Activated T-cell treated with anti-CD3 and anti-CD28 coated beads, Interleukin-2, amount 50 U/mL, for 24 hours (primary cell): ENCODE results near the gene CBARP.

Experiments
- DNase-seq: peaks from one replicate; pipeline ENCODE4 v3.0.0-alpha.2; 2020
- H3K27ac Mint-ChIP-seq: 2 replicates; pipeline ENCODE4 v1.8.0; 2020; ENCODE audit warnings: mild to moderate bottlenecking, mixed read lengths
- H3K27me3 Mint-ChIP-seq: 2 replicates; pipeline ENCODE4 v1.8.0; 2020; ENCODE audit warnings: mixed read lengths
- H3K36me3 Mint-ChIP-seq: 2 replicates; pipeline ENCODE4 v1.8.0; 2020; ENCODE audit warnings: low read depth, mixed read lengths
- H3K4me1 Mint-ChIP-seq: 2 replicates; pipeline ENCODE4 v1.8.0; 2020; ENCODE audit warnings: low read depth, mixed read lengths
- H3K4me3 Mint-ChIP-seq: 2 replicates; pipeline ENCODE4 v1.8.0; 2020; ENCODE audit warnings: mild to moderate bottlenecking, moderate library complexity, mixed read lengths
- H3K9me3 Mint-ChIP-seq: 2 replicates; pipeline ENCODE4 v1.8.0; 2020; ENCODE audit warnings: mixed read lengths

CBARP gene

DNA sequence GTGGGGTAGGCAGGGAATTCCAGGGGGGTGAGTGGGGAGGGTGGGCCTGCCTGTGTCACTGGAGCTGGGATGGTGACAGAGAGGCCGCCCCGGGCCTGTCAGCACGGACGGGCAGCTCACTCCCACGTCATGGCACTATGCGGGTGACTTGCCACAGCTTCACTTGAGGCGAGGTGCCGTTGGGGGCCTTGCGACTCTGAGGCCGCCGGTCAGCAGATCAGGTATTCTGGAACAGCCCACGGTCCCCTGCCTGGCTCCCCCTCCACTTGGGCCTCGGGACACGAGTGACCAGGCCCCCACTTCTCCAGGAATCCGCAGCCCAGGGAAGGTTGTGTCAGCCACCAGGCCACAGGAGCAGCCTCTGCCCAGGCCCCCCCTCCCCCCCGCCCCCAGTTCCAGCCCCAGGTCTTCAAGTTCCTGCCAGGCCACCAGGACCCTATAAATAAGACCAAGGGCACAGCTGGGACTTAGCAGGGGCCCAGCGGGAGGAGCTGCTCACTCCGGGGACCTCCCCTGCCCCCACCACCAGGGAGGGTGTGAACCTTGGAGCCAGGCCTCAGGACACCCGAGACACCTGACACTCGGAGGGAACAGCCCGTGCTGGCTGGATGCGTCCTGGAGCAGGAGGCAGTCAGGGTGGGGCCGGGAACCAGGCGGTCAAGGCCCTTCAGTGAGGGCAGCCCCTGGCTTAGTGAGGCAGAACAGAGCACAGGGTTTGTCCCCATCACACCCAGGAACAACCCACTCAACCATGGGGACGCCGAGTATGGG lies 7.9 kb upstream of the CBARP start:
- peak; percentile 42 for DNase-seq
- peaks cover 41% of the 10 kb centered on the region for H3K36me3 Mint-ChIP-seq
- peaks cover 41% of the 10 kb centered on the region for H3K4me1 Mint-ChIP-seq
- peak overlapping the region; percentile 14 for H3K27ac Mint-ChIP-seq
- H3K9me3 Mint-ChIP-seq: no peaks in the 10 kb centered on the region
- H3K27me3 Mint-ChIP-seq: no peaks in the 10 kb centered on the region
- H3K4me3 Mint-ChIP-seq: no peak overlapping the region

DNA sequence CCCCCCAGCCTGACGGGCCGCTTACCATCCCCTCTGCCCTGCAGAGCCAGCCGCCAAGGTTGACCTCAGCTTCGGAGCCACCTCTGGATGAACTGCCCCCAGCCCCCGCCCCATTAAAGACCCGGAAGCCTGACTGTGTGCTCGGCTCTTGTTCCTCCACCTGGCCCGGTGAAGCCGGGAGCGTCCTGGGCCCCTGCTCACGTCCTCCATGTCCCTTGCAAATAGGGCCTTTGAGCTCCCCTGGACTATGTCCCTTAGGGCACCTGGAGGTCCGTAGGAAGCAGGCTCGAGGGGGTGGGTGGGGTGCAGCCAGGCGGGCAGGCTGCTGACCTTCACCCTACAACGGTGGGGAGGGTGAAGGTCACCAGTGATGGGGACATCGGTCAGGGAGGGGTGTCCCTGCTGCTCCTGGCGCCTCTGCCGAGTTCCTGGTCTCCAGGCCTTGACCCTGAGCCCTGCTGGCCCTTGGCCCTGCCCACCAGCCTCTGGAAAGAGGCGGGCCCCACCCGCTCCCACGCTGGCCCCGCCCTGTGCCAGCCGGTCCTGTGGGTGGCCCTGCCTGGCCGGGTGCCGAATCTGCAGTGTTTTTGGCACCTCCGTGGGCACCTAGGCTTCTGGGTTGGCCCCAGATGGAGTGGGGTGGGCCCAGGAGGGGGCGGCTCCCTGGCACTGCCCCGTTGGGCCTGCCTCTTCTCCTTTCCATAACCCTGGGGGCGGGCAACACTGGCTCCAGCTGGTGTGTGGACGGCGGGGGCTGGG lies 7.1 kb upstream of the CBARP start:
- H3K4me3 Mint-ChIP-seq: peak overlapping the region; percentile 74
- peak overlapping the region; percentile 92 for H3K27ac Mint-ChIP-seq
- peaks cover 41% of the 10 kb centered on the region for H3K36me3 Mint-ChIP-seq
- no peaks in the 10 kb centered on the region for H3K27me3 Mint-ChIP-seq
- peaks cover 45% of the 10 kb centered on the region for H3K4me1 Mint-ChIP-seq
- DNase-seq: peak; percentile 51
- H3K9me3 Mint-ChIP-seq: no peaks in the 10 kb centered on the region

DNA sequence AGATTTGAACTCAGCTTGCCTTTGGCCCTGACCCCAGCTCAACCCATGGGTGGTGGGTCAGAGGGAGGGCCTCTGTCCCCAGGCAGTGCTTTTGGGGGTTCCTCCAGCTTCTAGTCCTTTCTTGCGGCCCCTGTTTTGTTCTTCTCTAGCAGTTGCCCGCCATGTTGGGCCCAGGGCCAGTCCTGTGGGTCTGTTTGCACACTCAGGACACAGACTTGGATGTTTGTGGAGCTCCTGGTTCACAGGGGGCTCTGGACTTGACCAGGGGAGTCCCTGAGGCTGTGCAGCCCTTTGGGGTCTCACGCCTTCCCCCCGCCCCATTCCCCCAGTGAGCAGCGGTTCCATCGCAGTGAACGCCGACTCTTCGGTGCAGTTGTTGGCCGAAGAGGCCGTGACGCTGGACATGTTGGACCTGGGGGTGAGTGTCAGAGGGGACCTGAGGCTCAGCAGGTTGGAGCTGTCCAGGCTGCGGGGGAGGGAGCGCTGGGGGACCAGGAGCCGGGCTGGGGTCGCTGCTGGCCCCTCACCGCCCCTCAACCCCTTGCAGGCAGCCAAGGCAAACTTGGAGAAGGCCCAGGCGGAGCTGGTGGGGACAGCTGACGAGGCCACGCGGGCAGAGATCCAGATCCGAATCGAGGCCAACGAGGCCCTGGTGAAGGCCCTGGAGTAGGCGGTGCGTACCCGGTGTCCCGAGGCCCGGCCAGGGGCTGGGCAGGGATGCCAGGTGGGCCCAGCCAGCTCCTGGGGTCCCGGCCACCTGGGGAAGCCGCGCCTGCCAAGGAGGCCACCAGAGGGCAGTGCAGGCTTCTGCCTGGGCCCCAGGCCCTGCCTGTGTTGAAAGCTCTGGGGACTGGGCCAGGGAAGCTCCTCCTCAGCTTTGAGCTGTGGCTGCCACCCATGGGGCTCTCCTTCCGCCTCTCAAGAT lies 6.2 kb upstream of the CBARP start:
- Mint-ChIP-seq H3K36me3 (peaks cover 39% of the 10 kb centered on the region), H3K4me1 (peaks cover 53% of the 10 kb centered on the region), H3K9me3 (no peaks in the 10 kb centered on the region), H3K27me3 (peaks cover 5% of the 10 kb centered on the region), H3K27ac (peak overlapping the region; percentile 92), H3K4me3 (peak overlapping the region; percentile 94)
- DNase-seq: peak; percentile 93

DNA sequence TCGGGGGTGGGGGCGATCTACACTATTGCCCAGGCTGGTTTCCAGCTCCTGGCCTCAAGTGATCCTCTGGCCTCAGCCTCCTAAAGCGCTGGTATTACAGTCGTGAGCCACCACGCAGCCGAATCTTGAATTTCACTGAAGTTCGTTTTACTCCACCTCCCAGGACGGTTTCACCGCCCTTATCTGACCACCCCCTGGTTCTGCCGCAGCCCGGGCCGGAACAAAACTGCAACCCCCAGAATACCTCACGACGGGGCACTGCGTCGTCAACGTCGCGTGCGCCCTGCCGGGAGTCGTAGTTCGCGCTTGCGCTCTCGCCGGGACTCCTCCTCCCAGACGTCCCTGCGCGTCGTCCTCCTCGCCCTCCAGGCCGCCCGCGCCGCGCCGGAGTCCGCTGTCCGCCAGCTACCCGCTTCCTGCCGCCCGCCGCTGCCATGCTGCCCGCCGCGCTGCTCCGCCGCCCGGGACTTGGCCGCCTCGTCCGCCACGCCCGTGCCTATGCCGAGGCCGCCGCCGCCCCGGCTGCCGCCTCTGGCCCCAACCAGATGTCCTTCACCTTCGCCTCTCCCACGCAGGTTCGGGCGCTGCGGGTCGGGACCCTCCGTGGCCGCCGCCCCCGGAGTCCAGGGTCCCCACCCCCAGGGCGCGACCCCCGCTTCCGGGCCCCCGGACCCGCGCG lies 3.8 kb upstream of the CBARP start, which contains the start of gene ATP5F1D:
ATP5F1D (plus strand) TSS at position 335 of the 679 bp plus-strand sequence; CDS start at position 435, 100 bp downstream.
- H3K27me3 Mint-ChIP-seq: peaks cover 14% of the 10 kb centered on the region
- peaks cover 59% of the 10 kb centered on the region for H3K4me1 Mint-ChIP-seq
- peaks cover 38% of the 10 kb centered on the region for H3K36me3 Mint-ChIP-seq
- H3K9me3 Mint-ChIP-seq: no peaks in the 10 kb centered on the region
- H3K27ac Mint-ChIP-seq: peak within 1 kb of the TSS; percentile 94
- H3K4me3 Mint-ChIP-seq: peak within 1 kb of the TSS; percentile 94
- peak; percentile 97 for DNase-seq

DNA sequence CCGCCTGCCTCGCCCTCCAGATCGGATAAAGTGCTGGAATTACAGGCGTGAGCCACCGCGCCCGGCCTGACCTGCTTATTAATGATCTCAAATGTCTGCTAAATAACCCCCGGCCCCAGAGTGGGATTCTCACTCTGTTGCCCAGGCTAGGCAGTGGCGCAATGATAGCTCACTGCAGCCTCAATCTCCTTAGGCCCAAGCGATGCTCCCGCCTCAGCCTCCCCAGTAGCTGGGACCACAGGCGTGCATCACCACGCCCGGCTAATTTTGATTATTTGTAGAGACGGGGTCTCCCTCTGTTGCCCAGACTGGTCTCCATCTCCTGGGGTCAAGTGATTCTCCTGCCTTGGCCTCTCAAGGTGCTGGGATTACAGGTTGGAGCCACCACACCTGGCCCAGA lies 3.1 kb upstream of the CBARP start:
- H3K27me3 Mint-ChIP-seq: peaks cover 14% of the 10 kb centered on the region
- peak overlapping the region; percentile 94 for H3K4me3 Mint-ChIP-seq
- H3K27ac Mint-ChIP-seq: peak overlapping the region; percentile 94
- DNase-seq: peak; percentile 46
- peaks cover 56% of the 10 kb centered on the region for H3K4me1 Mint-ChIP-seq
- H3K36me3 Mint-ChIP-seq: peaks cover 32% of the 10 kb centered on the region
- H3K9me3 Mint-ChIP-seq: no peaks in the 10 kb centered on the region

DNA sequence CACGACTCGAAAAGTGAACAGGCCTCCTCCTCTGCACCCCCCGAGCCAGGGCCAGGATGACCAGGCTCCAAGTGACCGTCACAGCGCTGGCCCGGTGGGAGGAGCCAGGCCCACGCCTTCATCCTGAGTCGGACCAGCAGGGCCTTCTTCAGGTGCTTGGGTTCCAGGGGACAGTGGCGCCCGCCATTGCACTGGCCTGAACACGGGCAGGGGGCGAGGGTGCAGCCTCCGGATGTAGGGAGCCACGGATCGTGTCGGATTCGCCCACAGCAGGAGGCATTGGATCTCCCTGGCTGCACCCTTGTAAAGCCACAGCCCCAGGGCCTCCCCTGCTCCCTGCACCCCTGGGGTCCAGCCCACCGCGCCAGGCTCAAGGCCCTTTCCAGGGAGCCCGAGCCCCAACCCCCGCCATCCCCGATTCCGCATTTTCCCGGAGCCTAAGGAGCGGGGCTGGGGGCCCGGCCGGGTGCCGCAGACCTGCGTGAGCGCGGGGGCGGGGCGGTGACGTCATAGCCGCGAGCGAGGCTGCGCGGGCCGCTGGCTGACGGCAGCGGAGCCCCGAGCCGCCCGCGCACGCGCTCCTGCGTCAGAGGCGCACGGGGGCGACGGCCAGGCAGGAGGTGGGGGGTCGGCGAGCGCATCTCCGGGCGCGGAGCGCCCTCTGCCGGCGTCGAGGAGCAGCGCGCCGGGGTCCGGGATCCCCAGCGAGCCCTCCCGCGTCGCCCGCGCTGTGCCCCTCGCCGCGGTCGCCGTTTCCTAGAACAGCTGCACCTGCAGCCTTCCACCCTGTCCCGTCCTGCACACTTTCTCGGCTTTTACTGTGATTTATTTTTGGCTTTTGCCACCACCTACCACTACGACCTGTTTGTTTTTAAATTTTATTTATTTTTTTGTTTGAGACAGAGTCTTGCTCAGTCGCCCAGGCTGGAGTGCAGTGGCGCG lies 2.3 kb upstream of the CBARP start:
- peak; percentile 99 for DNase-seq
- peaks cover 54% of the 10 kb centered on the region for H3K4me1 Mint-ChIP-seq
- H3K27ac Mint-ChIP-seq: peak overlapping the region; percentile 72

DNA sequence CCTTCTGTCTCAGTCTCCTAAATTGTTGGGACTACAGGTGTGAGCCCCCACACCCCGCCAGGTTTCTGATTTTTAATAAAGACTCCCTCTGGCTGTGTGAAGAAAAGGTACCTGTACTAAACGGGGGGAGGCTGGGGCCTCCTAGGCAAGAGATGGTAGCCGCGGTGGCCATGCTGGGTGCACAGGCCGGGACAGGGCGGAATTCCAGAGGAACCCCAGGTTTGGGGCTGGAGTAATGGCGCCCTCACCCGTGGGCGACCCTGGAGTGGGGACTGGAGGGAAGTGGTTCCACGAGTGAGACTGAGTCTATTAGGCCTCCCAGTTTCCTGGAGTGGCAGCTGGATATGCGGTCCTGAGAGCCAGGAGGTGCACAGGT lies 1.6 kb upstream of the CBARP start:
- peak overlapping the region; percentile 33 for H3K27ac Mint-ChIP-seq
- DNase-seq: no peak

More for the DNA sequence above, 2.3 kb upstream of the CBARP start:
- Mint-ChIP-seq H3K36me3 (peaks cover 28% of the 10 kb centered on the region), H3K9me3 (no peaks in the 10 kb centered on the region), H3K4me3 (peak overlapping the region; percentile 94), H3K27me3 (peaks cover 14% of the 10 kb centered on the region)

DNA sequence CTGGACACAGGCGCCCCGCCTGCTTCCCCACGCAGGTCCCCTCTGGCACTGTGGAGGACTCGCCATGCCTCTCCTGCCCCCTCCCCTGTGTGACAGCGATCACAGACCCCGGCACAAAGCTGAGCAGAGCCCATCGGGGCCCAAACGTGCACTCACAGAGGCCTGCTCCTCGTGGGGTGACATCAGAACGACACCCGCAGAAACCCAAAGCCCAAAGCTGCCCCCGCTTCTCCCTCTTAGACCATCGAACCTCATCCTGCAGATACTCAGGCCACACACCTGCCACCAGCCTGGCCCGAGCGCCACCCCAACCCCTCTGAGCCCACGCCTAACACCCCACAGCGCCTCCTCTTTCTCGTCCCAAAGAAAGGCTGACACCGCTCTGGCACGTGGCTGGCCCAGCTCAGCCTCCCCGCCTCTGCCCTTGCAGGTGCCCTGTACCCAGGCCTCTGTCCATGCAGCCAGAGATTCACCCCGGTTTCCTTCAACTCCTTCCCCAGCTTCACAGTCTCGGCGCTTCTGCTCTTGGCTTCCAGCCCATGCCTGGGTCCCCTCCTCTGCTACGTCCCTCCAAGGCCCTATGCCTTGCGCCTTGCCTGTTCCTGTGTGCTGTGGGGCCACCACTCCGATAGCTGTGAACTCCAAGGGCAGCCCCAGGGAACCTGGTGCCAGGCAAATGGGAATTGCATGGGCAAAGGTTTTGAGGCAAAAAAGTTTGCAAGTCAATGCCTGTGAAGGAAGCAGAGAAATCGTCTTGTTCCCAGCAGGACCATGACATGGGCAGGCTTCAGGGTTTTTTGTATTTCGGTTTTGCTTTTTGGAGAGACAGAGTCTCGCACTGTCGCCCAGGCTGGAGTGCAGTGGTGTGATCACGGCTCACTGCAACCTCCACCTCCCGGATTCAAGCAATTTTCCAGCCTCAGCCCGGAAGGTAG lies 831 bp upstream of the CBARP start:
- H3K4me3 Mint-ChIP-seq: peak overlapping the region; percentile 74
- H3K9me3 Mint-ChIP-seq: no peaks in the 10 kb centered on the region
- peaks cover 45% of the 10 kb centered on the region for H3K4me1 Mint-ChIP-seq
- peak; percentile 56 for DNase-seq
- H3K27ac Mint-ChIP-seq: peak overlapping the region; percentile 85
- H3K27me3 Mint-ChIP-seq: peaks cover 14% of the 10 kb centered on the region
- H3K36me3 Mint-ChIP-seq: peaks cover 19% of the 10 kb centered on the region

More for the DNA sequence above, 1.6 kb upstream of the CBARP start:
- H3K9me3 Mint-ChIP-seq: no peaks in the 10 kb centered on the region
- peaks cover 14% of the 10 kb centered on the region for H3K27me3 Mint-ChIP-seq
- peak overlapping the region; percentile 44 for H3K4me3 Mint-ChIP-seq
- H3K4me1 Mint-ChIP-seq: peaks cover 49% of the 10 kb centered on the region
- H3K36me3 Mint-ChIP-seq: peaks cover 23% of the 10 kb centered on the region

DNA sequence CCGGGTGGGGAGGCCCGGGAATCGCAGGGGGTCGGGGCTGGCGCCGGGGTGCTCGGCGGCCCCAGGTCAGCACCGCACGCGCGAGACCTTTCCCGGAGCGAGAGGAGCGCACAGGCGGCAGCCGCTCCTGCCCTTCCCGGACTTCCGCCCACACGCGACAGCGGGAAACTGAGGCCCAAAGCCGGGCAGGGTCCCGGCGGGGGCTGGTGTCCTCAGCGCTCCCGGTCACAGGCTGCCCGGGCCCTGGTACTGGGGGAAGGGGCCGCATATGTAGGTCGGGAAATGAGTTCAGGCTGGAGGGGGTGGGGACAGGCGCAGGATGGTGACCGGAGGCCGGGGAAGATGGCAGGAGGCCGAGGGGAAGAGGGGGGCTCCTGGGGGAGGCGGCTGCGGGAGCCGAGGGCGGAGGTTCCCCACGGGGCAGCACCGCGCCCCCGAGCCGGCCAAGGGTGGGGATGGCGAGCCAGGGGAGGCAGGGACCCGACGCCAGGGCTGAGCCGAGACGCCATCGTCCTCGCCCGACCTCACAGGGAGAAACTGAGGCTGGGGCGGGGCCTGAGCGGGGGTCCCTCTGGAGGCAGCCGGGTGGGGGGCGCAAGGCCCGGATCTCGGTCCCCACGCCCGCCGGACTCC lies 662 bp downstream of the CBARP start:
- H3K9me3 Mint-ChIP-seq: no peaks in the 10 kb centered on the region
- H3K36me3 Mint-ChIP-seq: peaks cover 4% of the 10 kb centered on the region
- peaks cover 34% of the 10 kb centered on the region for H3K4me1 Mint-ChIP-seq
- peak overlapping the region; percentile 63 for H3K4me3 Mint-ChIP-seq
- H3K27me3 Mint-ChIP-seq: peaks cover 14% of the 10 kb centered on the region
- peak; percentile 54 for DNase-seq
- H3K27ac Mint-ChIP-seq: no peak overlapping the region

DNA sequence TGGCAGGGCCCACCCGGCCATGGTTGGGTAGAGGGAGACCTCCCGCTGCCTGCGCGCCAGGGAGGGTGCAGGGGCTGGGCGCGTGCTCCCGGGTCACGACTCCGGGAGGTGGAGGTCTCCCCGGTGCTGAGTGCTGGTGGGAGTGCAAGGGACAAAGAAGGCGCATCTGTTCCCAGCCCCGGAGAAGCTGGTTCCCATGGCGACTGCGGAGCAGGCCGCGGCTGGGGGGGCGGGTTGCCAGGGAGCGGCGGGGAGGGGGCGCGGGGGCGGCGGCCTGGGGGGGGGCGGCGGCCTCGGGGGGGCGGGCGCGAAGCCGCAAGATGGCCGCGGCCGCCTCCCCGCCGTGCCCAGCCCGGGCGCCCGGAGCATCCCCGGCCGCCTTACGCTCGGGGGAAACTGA lies 1.2 kb downstream of the CBARP start:
- H3K36me3 Mint-ChIP-seq: peaks cover 1% of the 10 kb centered on the region
- no peaks in the 10 kb centered on the region for H3K9me3 Mint-ChIP-seq
- H3K4me3 Mint-ChIP-seq: peak overlapping the region; percentile 63
- DNase-seq: no peak
- H3K27me3 Mint-ChIP-seq: peaks cover 14% of the 10 kb centered on the region
- H3K4me1 Mint-ChIP-seq: peaks cover 33% of the 10 kb centered on the region
- H3K27ac Mint-ChIP-seq: no peak overlapping the region

DNA sequence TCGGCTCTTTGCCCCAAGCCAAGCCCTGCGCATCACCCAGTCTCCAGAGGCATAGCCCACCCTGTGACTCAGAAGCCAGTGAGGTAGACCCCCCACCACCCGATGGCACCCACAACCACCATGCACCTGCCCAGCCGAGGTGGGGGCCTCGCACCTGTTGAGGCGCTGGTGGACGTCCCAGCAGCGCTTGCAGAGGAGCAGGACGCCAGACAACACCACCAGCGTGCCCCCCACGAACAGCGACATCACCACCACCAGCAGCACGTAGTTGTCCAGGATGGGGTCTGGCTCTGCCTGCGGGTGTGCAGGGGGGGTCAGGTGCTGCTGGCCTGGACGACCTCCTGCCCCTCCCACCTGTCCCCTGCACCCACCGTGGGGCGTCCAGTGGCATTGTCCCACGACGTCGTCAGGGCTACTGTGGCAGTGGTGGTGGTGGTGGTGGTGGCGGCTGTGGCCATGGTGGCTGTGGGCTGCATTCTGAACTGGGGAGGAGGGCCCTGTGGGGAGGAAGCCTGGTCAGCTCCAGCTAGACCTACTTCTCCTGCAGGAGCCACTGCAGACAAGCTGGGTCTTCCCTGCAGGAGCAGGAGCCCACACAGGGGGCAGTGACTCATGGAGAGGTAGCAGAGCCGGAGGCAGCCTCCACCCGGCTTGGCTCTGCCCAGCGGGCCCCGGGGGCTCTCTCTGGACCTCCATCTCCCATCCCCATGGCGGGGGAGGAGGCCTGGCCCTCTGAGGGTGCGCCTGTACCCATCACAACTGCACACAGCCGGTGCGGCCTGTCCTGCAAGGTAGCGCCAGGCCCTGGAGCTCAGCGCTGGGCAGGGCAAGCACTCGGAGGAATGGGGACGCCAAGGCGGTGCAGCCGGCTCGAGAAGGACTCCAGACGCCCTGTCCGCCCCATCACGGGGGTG lies 1.9 kb downstream of the CBARP start:
- Mint-ChIP-seq H3K27me3 (peaks cover 14% of the 10 kb centered on the region), H3K27ac (no peak overlapping the region), H3K9me3 (no peaks in the 10 kb centered on the region), H3K36me3 (no peaks in the 10 kb centered on the region), H3K4me3 (no peak overlapping the region), H3K4me1 (peaks cover 26% of the 10 kb centered on the region)
- DNase-seq: no peak
